HCT116 (cell line): ENCODE results near the gene PACS2.

Experiments
- ATF3 ChIP-seq: IDR thresholded peaks from 2 replicates; pipeline ENCODE4 v1.6.1; 2012
- CTCF ChIP-seq, 3 experiments: fragments of 200-600 bp in 1 of 3; sonication (generic) in 1 of 3; IDR thresholded peaks in 2 of 3; conservative IDR thresholded peaks in 1 of 3; 2 replicates each; pipeline ENCODE4 v1.5.1; 2012 to 2017; ENCODE audit warnings: low read depth in 2 of 3, low read length in 2 of 3, antibody characterized with exemption in 1 of 3, borderline replicate concordance in 1 of 3, control low read depth in 1 of 3, mild to moderate bottlenecking in 1 of 3, mixed read lengths in 1 of 3, mixed run types in 1 of 3, moderate library complexity in 1 of 3; ENCODE audit not compliant: insufficient read depth in 1 of 3
- ELF1 ChIP-seq: IDR thresholded peaks from 2 replicates; pipeline ENCODE4 v1.6.1; 2012; ENCODE audit warnings: low read depth, borderline replicate concordance
- EZH2 ChIP-seq: fragments of 200-600 bp; sonication (generic); IDR thresholded peaks from 2 replicates; pipeline ENCODE4 v1.6.1; 2017; ENCODE audit warnings: antibody characterized with exemption, mixed run types
- EZH2phosphoT487 ChIP-seq: fragments of 200-600 bp; IDR thresholded peaks from 2 replicates; pipeline ENCODE4 v1.6.1; 2018; ENCODE audit warnings: antibody characterized with exemption, borderline replicate concordance
- MAX ChIP-seq: IDR thresholded peaks from 2 replicates; pipeline ENCODE4 v1.6.1; 2012
- POLR2A ChIP-seq: IDR thresholded peaks from 2 replicates; pipeline ENCODE4 v1.7.0; 2011; ENCODE audit warnings: borderline replicate concordance; ENCODE audit not compliant: insufficient read depth, insufficient read length; ENCODE audit errors: extremely low read depth
- POLR2AphosphoS5 ChIP-seq: IDR thresholded peaks from 2 replicates; pipeline ENCODE4 v1.6.1; 2011; ENCODE audit warnings: mild to moderate bottlenecking, low read depth, low read length, moderate library complexity
- RAD21 ChIP-seq: IDR thresholded peaks from 2 replicates; pipeline ENCODE4 v1.6.1; 2012; ENCODE audit warnings: low read depth, mild to moderate bottlenecking
- REST ChIP-seq: IDR thresholded peaks from 2 replicates; pipeline ENCODE4 v1.6.1; 2012; ENCODE audit warnings: low read depth
- SP1 ChIP-seq: IDR thresholded peaks from 2 replicates; pipeline ENCODE4 v1.6.1; 2012; ENCODE audit warnings: low read depth
- YY1 ChIP-seq: IDR thresholded peaks from 2 replicates; pipeline ENCODE4 v1.6.1; 2011; ENCODE audit warnings: low read length, low read depth, moderate library complexity, mild to moderate bottlenecking; ENCODE audit not compliant: insufficient replicate concordance; ENCODE audit errors: extremely low read depth
- ZBTB33 ChIP-seq: IDR thresholded peaks from 2 replicates; pipeline ENCODE4 v1.6.1; 2011; ENCODE audit warnings: mild to moderate bottlenecking, low read length, moderate library complexity; ENCODE audit not compliant: insufficient replicate concordance; ENCODE audit errors: extremely low read depth
- ZFX ChIP-seq: fragments of 450-650 bp; IDR thresholded peaks from 2 replicates; pipeline ENCODE4 v1.6.1; 2017

- no peak for TF ChIP-seq CTCF (IDR thresholded peaks at IDR 0.05 in 2 of 3, conservative IDR thresholded peaks at IDR 0.05 in 1 of 3; ENCODE audit: borderline replicate concordance in 1 of 3, insufficient read depth in 1 of 3, low read depth in 2 of 3, low read length in 2 of 3)
- TF ChIP-seq POLR2AphosphoS5: no peak
- no peak for TF ChIP-seq POLR2A
- TF ChIP-seq SP1: no peak
- TF ChIP-seq YY1: no peak
- no peak for TF ChIP-seq EZH2
- TF ChIP-seq REST: no peak
- no peak for TF ChIP-seq MAX
- TF ChIP-seq ATF3: no peak
- TF ChIP-seq RAD21: no peak
- TF ChIP-seq ELF1: no peak
- TF ChIP-seq EZH2phosphoT487: no peak
- no peak for TF ChIP-seq ZFX
- no peak for TF ChIP-seq ZBTB33
Measured at GRCh38 chr14:105333020-105333490, 18.5 kb downstream of the PACS2 start.
